ENCODE data around the gene GABRP.
"Not testable (repeated sequence)": the region's sequence is repeated elsewhere in the genome, so short reads cannot be mapped to it uniquely, and the experiment has no call there.

Gene GABRP

DNA sequence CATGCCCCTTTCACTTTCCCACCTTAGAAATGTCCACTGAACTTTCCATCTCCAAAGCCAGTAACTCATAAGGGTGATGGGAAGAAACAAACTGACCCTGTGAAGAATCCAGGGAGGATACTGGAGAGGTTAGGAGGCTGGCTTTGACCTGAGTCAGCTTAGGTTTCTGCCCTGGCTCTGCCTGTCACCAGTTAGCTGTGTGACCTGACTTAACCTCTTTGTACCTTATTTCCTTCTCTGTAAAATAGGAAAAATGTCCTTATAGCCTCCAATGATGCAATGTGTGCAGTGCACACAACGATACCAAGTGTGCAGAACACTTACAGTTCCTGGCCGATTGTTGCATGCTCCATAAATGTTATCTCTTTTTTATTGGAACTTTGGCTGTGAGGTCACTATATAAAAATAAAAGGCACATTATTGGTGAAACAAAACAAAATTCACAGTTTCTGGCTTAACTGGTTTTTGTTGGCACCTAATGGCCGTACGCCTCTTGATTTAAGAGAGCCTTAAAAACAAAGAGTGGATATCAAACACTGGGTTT, 37.8 kb downstream of the GABRP start:
- Histone ChIP-seq H3K27me3 (ENCODE audit: insufficient read depth, low read length, poor library complexity) (no peaks in the 10 kb centered on the region), H4K5ac (ENCODE audit: low read length) (no peak overlapping the region), H2BK15ac (replicated peaks; ENCODE audit: low read depth) (no peak overlapping the region), H3K18ac (ENCODE audit: low read length) (no peak overlapping the region), H3K23ac (ENCODE audit: low read length) (no peak overlapping the region), H4K8ac (ENCODE audit: low read depth, low read length) (no peak overlapping the region), H2AK5ac (ENCODE audit: low read length) (no peak overlapping the region), H2BK5ac (ENCODE audit: low read length) (no peak overlapping the region), H3K79me2 (ENCODE audit: control insufficient read depth, insufficient read depth, low read length) (no peaks in the 10 kb centered on the region), H3K4me1 (ENCODE audit: control insufficient read depth, low read depth, low read length) (no peaks in the 10 kb centered on the region), H3K9ac (ENCODE audit: low read length) (no peak overlapping the region), H3K4me2 (ENCODE audit: low read length) (no peak overlapping the region), H3K4ac (ENCODE audit: low read depth, low read length) (no peak overlapping the region), H3K36me3 (ENCODE audit: control insufficient read depth, insufficient read depth, low read length) (no peaks in the 10 kb centered on the region), H3K27ac (ENCODE audit: low read depth, low read length) (no peak overlapping the region), H2BK120ac (ENCODE audit: low read depth, low read length) (no peak overlapping the region), H3K79me1 (ENCODE audit: low read length) (no peaks in the 10 kb centered on the region), H3K4me3 (ENCODE audit: low read length) (no peak overlapping the region), H3K56ac (ENCODE audit: low read length) (no peak overlapping the region)
- no peak for DNase-seq
- WGBS (ENCODE audit: extremely low coverage, insufficient coverage, low lambda C conversion rate): no CpG with 5 or more reads among the region's 4 CpGs

DNA sequence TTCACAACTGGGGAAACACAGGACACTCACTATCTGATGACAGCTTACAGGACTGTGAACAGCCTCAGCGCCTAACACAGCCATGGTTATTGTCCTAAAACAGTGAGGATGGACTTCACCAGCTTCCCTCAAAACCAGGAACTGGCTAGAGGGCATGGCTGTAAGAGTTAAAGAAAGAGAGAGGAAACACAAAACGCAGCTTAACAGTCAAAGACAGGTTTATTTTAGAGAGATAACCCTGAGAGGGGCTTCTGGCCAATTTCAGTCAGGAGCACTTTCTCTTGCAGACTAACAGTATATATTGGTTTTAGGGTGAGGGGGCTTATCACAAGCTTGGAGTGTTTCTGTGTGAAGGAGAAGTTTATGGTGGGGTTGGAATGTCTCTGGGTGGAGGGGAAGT, 42.6 kb downstream of the GABRP start:
- Histone ChIP-seq H2AK5ac (ENCODE audit: low read length) (no peak overlapping the region), H3K56ac (ENCODE audit: low read length) (no peak overlapping the region), H3K27ac (ENCODE audit: low read depth, low read length) (no peak overlapping the region), H3K79me2 (ENCODE audit: control insufficient read depth, insufficient read depth, low read length) (no peaks in the 10 kb centered on the region), H2BK5ac (ENCODE audit: low read length) (no peak overlapping the region), H3K4me1 (ENCODE audit: control insufficient read depth, low read depth, low read length) (no peaks in the 10 kb centered on the region), H3K23ac (ENCODE audit: low read length) (no peak overlapping the region), H3K36me3 (ENCODE audit: control insufficient read depth, insufficient read depth, low read length) (no peaks in the 10 kb centered on the region), H3K9ac (ENCODE audit: low read length) (no peak overlapping the region), H3K4me3 (ENCODE audit: low read length) (peak overlapping the region; percentile 42), H3K27me3 (ENCODE audit: insufficient read depth, low read length, poor library complexity) (no peaks in the 10 kb centered on the region), H4K5ac (ENCODE audit: low read length) (no peak overlapping the region), H3K79me1 (ENCODE audit: low read length) (no peaks in the 10 kb centered on the region), H3K18ac (ENCODE audit: low read length) (no peak overlapping the region), H2BK120ac (ENCODE audit: low read depth, low read length) (no peak overlapping the region), H3K4me2 (ENCODE audit: low read length) (no peak overlapping the region), H3K4ac (ENCODE audit: low read depth, low read length) (no peak overlapping the region), H4K8ac (ENCODE audit: low read depth, low read length) (no peak overlapping the region), H2BK15ac (replicated peaks; ENCODE audit: low read depth) (no peak overlapping the region)
- WGBS (ENCODE audit: extremely low coverage, insufficient coverage, low lambda C conversion rate): no CpG with 5 or more reads among the region's 2 CpGs
- DNase-seq: peak; percentile 21

DNA sequence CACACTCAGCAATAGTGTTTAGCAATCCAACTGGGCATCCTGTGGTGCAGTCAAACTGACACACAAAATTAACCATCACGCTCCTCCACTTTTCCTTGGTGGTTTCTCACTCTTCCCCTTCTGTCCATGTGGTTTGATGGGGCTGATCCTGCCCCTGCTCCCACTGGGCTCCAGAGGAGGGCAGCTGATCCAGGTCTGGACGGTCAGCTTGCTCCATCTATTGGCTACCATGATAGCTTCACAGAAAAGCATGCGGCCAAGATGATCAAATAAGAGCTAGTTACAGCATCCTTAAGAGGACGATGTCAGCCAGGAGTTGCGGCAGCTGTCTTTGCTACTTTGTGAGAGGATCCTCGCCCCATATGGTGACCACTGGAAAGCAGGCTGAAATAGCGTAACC, 48.7 kb downstream of the GABRP start:
- Histone ChIP-seq H3K4me3 (ENCODE audit: low read length) (no peak overlapping the region), H4K8ac (ENCODE audit: low read depth, low read length) (no peak overlapping the region), H3K9ac (ENCODE audit: low read length) (no peak overlapping the region), H3K23ac (ENCODE audit: low read length) (no peak overlapping the region), H4K5ac (ENCODE audit: low read length) (no peak overlapping the region), H3K79me2 (ENCODE audit: control insufficient read depth, insufficient read depth, low read length) (no peaks in the 10 kb centered on the region), H3K36me3 (ENCODE audit: control insufficient read depth, insufficient read depth, low read length) (no peaks in the 10 kb centered on the region), H3K18ac (ENCODE audit: low read length) (no peak overlapping the region), H3K56ac (ENCODE audit: low read length) (no peak overlapping the region), H3K27me3 (ENCODE audit: insufficient read depth, low read length, poor library complexity) (no peaks in the 10 kb centered on the region), H2BK120ac (ENCODE audit: low read depth, low read length) (no peak overlapping the region), H3K27ac (ENCODE audit: low read depth, low read length) (no peak overlapping the region), H2BK15ac (replicated peaks; ENCODE audit: low read depth) (no peak overlapping the region), H3K79me1 (ENCODE audit: low read length) (no peaks in the 10 kb centered on the region), H2BK5ac (ENCODE audit: low read length) (no peak overlapping the region), H3K4me1 (ENCODE audit: control insufficient read depth, low read depth, low read length) (no peaks in the 10 kb centered on the region), H2AK5ac (ENCODE audit: low read length) (no peak overlapping the region), H3K4me2 (ENCODE audit: low read length) (no peak overlapping the region), H3K4ac (ENCODE audit: low read depth, low read length) (no peak overlapping the region)
- peak; percentile 34 for DNase-seq
- WGBS (ENCODE audit: extremely low coverage, insufficient coverage, low lambda C conversion rate): no CpG with 5 or more reads among the region's 7 CpGs

DNA sequence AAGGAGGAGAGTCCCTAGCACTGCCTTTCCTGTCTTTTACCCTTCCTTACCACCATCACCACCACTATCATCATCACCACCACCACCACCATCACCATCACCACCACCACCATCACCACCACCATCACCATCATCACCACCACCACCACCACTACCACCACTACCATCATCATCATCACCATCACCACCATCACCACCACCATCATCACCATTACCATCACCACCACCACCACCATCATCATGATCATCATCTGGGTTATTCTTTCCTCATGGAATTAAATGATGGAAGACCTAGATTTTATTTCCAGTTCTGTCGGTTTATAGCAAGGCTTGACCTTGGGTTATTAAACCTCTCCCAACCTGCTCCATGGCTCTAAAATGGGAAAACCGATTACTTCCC, 50.5 kb downstream of the GABRP start:
- not testable (repeated sequence) for H2BK15ac ChIP-seq (replicated peaks; ENCODE audit: low read depth); DNase-seq; H4K5ac ChIP-seq (ENCODE audit: low read length); H2AK5ac ChIP-seq (ENCODE audit: low read length); H3K4ac ChIP-seq (ENCODE audit: low read depth, low read length); H3K27ac ChIP-seq (ENCODE audit: low read depth, low read length); H2BK120ac ChIP-seq (ENCODE audit: low read depth, low read length); H3K18ac ChIP-seq (ENCODE audit: low read length); H2BK5ac ChIP-seq (ENCODE audit: low read length); H3K56ac ChIP-seq (ENCODE audit: low read length); H3K4me3 ChIP-seq (ENCODE audit: low read length); H3K23ac ChIP-seq (ENCODE audit: low read length); H3K79me1 ChIP-seq (ENCODE audit: low read length); H3K27me3 ChIP-seq (ENCODE audit: insufficient read depth, low read length, poor library complexity); H3K36me3 ChIP-seq (ENCODE audit: control insufficient read depth, insufficient read depth, low read length); H3K9ac ChIP-seq (ENCODE audit: low read length); H3K4me1 ChIP-seq (ENCODE audit: control insufficient read depth, low read depth, low read length); H4K8ac ChIP-seq (ENCODE audit: low read depth, low read length); H3K79me2 ChIP-seq (ENCODE audit: control insufficient read depth, insufficient read depth, low read length); H3K4me2 ChIP-seq (ENCODE audit: low read length)
- no CpG with 5 or more reads among the region's 2 CpGs for WGBS (ENCODE audit: extremely low coverage, insufficient coverage, low lambda C conversion rate)

DNA sequence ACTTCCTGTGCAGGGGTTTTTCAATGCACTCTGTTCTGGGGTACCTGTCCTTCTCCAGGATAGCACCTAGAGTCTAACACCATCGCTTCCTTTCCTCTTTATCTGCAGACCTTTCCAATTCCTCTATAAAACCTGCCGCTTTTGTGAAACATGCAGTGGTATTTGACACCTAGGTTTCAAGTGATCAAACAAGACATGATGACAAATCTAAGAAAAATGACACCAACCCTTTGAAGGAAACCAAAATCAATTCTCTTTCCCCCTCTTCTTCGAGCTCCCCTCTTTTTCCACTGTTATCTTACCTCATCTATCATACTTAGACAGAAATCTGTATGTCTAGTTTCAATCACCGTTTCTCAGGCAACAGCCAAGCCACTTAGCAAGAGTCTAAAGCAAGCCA, 52.7 kb downstream of the GABRP start:
- no peak overlapping the region for H3K18ac ChIP-seq (ENCODE audit: low read length)
- H3K9ac ChIP-seq (ENCODE audit: low read length): no peak overlapping the region
- no CpG with 5 or more reads among the region's 4 CpGs for WGBS (ENCODE audit: extremely low coverage, insufficient coverage, low lambda C conversion rate)
- no peak overlapping the region for H2BK15ac ChIP-seq (replicated peaks; ENCODE audit: low read depth)
- H2BK5ac ChIP-seq (ENCODE audit: low read length): no peak overlapping the region
- no peak overlapping the region for H3K4me3 ChIP-seq (ENCODE audit: low read length)
- H3K79me2 ChIP-seq (ENCODE audit: control insufficient read depth, insufficient read depth, low read length): no peaks in the 10 kb centered on the region
- no peak overlapping the region for H2BK120ac ChIP-seq (ENCODE audit: low read depth, low read length)
- H3K27ac ChIP-seq (ENCODE audit: low read depth, low read length): no peak overlapping the region
- H3K4me2 ChIP-seq (ENCODE audit: low read length): no peak overlapping the region
- no peaks in the 10 kb centered on the region for H3K27me3 ChIP-seq (ENCODE audit: insufficient read depth, low read length, poor library complexity)
- H3K23ac ChIP-seq (ENCODE audit: low read length): no peak overlapping the region
- H3K36me3 ChIP-seq (ENCODE audit: control insufficient read depth, insufficient read depth, low read length): no peaks in the 10 kb centered on the region
- DNase-seq: peak; percentile 67
- no peak overlapping the region for H2AK5ac ChIP-seq (ENCODE audit: low read length)
- H4K5ac ChIP-seq (ENCODE audit: low read length): no peak overlapping the region
- no peaks in the 10 kb centered on the region for H3K79me1 ChIP-seq (ENCODE audit: low read length)
- no peak overlapping the region for H4K8ac ChIP-seq (ENCODE audit: low read depth, low read length)
- H3K4ac ChIP-seq (ENCODE audit: low read depth, low read length): no peak overlapping the region
- H3K56ac ChIP-seq (ENCODE audit: low read length): no peak overlapping the region
- no peaks in the 10 kb centered on the region for H3K4me1 ChIP-seq (ENCODE audit: control insufficient read depth, low read depth, low read length)

DNA sequence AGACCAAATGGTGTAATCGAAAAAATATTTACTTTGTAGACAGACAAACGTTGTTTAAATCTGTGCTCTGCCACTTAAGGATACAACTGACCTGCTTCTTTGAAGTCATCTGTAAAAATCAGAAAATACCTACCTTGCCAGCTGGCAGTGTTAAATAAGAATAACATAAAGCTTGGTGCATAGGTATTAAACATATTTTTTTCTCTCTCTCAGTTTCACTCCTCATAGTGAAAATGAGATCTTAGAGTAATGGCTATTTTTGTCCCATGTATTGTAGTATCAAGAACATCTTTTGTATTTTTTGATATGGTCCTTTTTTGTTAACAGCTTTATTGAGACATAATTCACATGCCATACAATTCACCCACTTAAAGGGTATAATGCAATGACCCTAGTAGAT, 60.3 kb downstream of the GABRP start:
- Histone ChIP-seq H3K23ac (ENCODE audit: low read length) (no peak overlapping the region), H2BK15ac (replicated peaks; ENCODE audit: low read depth) (no peak overlapping the region), H4K5ac (ENCODE audit: low read length) (no peak overlapping the region), H3K79me1 (ENCODE audit: low read length) (no peaks in the 10 kb centered on the region), H3K27ac (ENCODE audit: low read depth, low read length) (no peak overlapping the region), H3K56ac (ENCODE audit: low read length) (no peak overlapping the region), H3K27me3 (ENCODE audit: insufficient read depth, low read length, poor library complexity) (no peaks in the 10 kb centered on the region), H2BK120ac (ENCODE audit: low read depth, low read length) (no peak overlapping the region), H3K36me3 (ENCODE audit: control insufficient read depth, insufficient read depth, low read length) (no peaks in the 10 kb centered on the region), H3K4me1 (ENCODE audit: control insufficient read depth, low read depth, low read length) (no peaks in the 10 kb centered on the region), H3K18ac (ENCODE audit: low read length) (no peak overlapping the region), H3K9ac (ENCODE audit: low read length) (no peak overlapping the region), H3K79me2 (ENCODE audit: control insufficient read depth, insufficient read depth, low read length) (no peaks in the 10 kb centered on the region), H2AK5ac (ENCODE audit: low read length) (no peak overlapping the region), H3K4me3 (ENCODE audit: low read length) (no peak overlapping the region), H3K4ac (ENCODE audit: low read depth, low read length) (no peak overlapping the region), H4K8ac (ENCODE audit: low read depth, low read length) (no peak overlapping the region), H2BK5ac (ENCODE audit: low read length) (no peak overlapping the region), H3K4me2 (ENCODE audit: low read length) (no peak overlapping the region)
- no peak for DNase-seq
- WGBS (ENCODE audit: extremely low coverage, insufficient coverage, low lambda C conversion rate): no CpG with 5 or more reads among the region's 2 CpGs

Measured in mesendoderm (in vitro differentiated cells).